ENCODE measurements around the gene MICAL3. TPM values are rescaled to one million over a fixed set of nuclear protein-coding genes. Genes with fewer than 3 reads are reported as not detected.

Gene MICAL3
- total and polyA plus RNA-seq, 9 of the 15 experiments (the other 6 are each of a cell fraction or from before 2014, with no cell fraction given): 0.53 to 32.1 (median 12.3) TPM

- DNase-seq (ENCODE audit: extremely low read depth in 1 of 4, low spot score in 3 of 4): no peak
- H3K4me3 ChIP-seq: no peak overlapping the region
- intact Hi-C loops (cut with micrococcal nuclease): no loop called here
- no peak overlapping the region for H2AFZ ChIP-seq (ENCODE audit: low read depth, low read length)
- H3K27me3 ChIP-seq (ENCODE audit: control insufficient read depth in 2 of 2, insufficient read depth in 2 of 2, low read length in 2 of 2): no peaks in the 10 kb centered on the region
- no peak overlapping the region for H3K9ac ChIP-seq (ENCODE audit: insufficient read depth in 1 of 2, low read depth in 2 of 2, low read length in 2 of 2)
- no peaks in the 10 kb centered on the region for H3K9me3 ChIP-seq (replicated peaks; ENCODE audit: control insufficient read depth, insufficient read depth, low read depth, low read length)
- CTCF ChIA-PET (ENCODE audit: low intra/inter-chr PET ratio): no interaction called here
- no peak for ATAC-seq
- no peak overlapping the region for H3K27ac ChIP-seq (ENCODE audit: extremely low read depth, low read depth, low read length)
- peaks cover 38% of the 10 kb centered on the region; the same call in 1 of the 3 replicates for H3K36me3 ChIP-seq (ENCODE audit: control insufficient read depth, insufficient read depth, low read length)
- POLR2A ChIA-PET: interaction anchor here (1.5 kb wide), 1 partner anchor 10 kb away, joined by 5 read pairs; no protein-coding TSS in a partner anchor
- no peaks in the 10 kb centered on the region for H3K9me1 ChIP-seq (ENCODE audit: control insufficient read depth, insufficient read depth, low read length)
- H3K4me2 ChIP-seq (ENCODE audit: insufficient read depth, low read length): no peak overlapping the region
- in situ Hi-C loops (cut with MboI): no loop called here
- 85% methylated on average over 10 of the region's 10 CpGs for WGBS (ENCODE audit: insufficient coverage, low coverage, missing lambda C conversion rate)
- FAIRE-seq: no peak
- peaks cover 0 to 8% of the 10 kb centered on the region in 2 experiments; a peak in 1 of 5 replicates for H3K4me1 ChIP-seq (replicated peaks in 1 of 2; ENCODE audit: control insufficient read depth in 2 of 2, insufficient read depth in 2 of 2, low read length in 2 of 2)
- H3K79me2 ChIP-seq (ENCODE audit: control insufficient read depth, insufficient read depth, low read length): no peaks in the 10 kb centered on the region
- no peaks in the 10 kb centered on the region for H4K20me1 ChIP-seq (replicated peaks; ENCODE audit: control insufficient read depth, insufficient read depth, low read length)
- no TSS peak for BruUV-seq (replicated peaks)
- TF ChIP-seq ZNF668 (CRISPR knock-in tag; IDR thresholded peaks at IDR 0.05) (no peak), TFE3 (CRISPR knock-in tag; IDR thresholded peaks at IDR 0.05) (no peak), JUND (IDR thresholded peaks at IDR 0.05; ENCODE audit: borderline replicate concordance, low read depth, low read length) (no peak), JUND (tag; IDR thresholded peaks at IDR 0.05; ENCODE audit: borderline replicate concordance, low read depth, low read length) (no peak), TRIM28 (IDR thresholded peaks at IDR 0.05) (no peak), BRD4 (IDR thresholded peaks at IDR 0.05) (no peak), STAT5A (IDR thresholded peaks at IDR 0.05; ENCODE audit: borderline replicate concordance, low read length) (no peak), ATF7 (IDR thresholded peaks at IDR 0.05) (no peak), HCFC1 (IDR thresholded peaks at IDR 0.05; ENCODE audit: low read depth, low read length) (no peak), DLX4 (CRISPR knock-in tag; IDR thresholded peaks at IDR 0.05) (no peak), ZBTB5 (IDR thresholded peaks at IDR 0.05) (no peak), E2F3 (CRISPR knock-in tag; IDR thresholded peaks at IDR 0.05) (no peak), HNRNPUL1 (IDR thresholded peaks at IDR 0.05; ENCODE audit: low read length) (no peak), ZZZ3 (IDR thresholded peaks at IDR 0.05) (no peak), ZKSCAN1 (IDR thresholded peaks at IDR 0.05; ENCODE audit: low read depth, low read length) (no peak), ZFP36 (IDR thresholded peaks at IDR 0.05; ENCODE audit: low read depth, low read length, partially characterized antibody) (no peak), ZSCAN29 (IDR thresholded peaks at IDR 0.05) (no peak), BCLAF1 (IDR thresholded peaks at IDR 0.05; ENCODE audit: borderline replicate concordance in 1 of 2, control insufficient read depth in 1 of 2, low read depth in 2 of 2, low read length in 1 of 2) (no peak), ZKSCAN8 (CRISPR knock-in tag; IDR thresholded peaks at IDR 0.05) (no peak)
Measured at GRCh38 chr22:17873804-17874203, 150.6 kb downstream of the MICAL3 start.

Data from K562 (cell line).